Activated naive CD4-positive, alpha-beta T cell treated with anti-CD3 and anti-CD28 coated beads for 36 hours (primary cell): ENCODE measurements around the gene COG2. TPM values are rescaled to one million over a fixed set of nuclear protein-coding genes. Genes with fewer than 3 reads are reported as not detected.
"Not testable (repeated sequence)": the region's sequence is repeated elsewhere in the genome, so short reads cannot be mapped to it uniquely, and the experiment has no call there.

Source experiments
- CTCF ChIA-PET: fragments of 350-600 bp; sonication (Branson Sonifier 250); formaldehyde crosslinking; loops from one replicate; lab custom pipeline; 2021; ENCODE audit warnings: antibody characterized with exemption; lab: Charles Lee
- DNase-seq: peaks from one replicate; pipeline ENCODE4 v3.0.0-alpha.2; 2020
- H3K27ac Mint-ChIP-seq: one replicate; pipeline ENCODE4 v1.8.0; 2021; ENCODE audit warnings: mild to moderate bottlenecking, mixed read lengths
- H3K27me3 Mint-ChIP-seq: one replicate; pipeline ENCODE4 v1.8.0; 2021; ENCODE audit warnings: low read depth, mixed read lengths
- H3K36me3 Mint-ChIP-seq: one replicate; pipeline ENCODE4 v1.8.0; 2021; ENCODE audit warnings: low read depth, mixed read lengths
- H3K4me1 Mint-ChIP-seq: one replicate; pipeline ENCODE4 v1.8.0; 2021; ENCODE audit warnings: low read depth, mixed read lengths
- H3K4me3 Mint-ChIP-seq: one replicate; pipeline ENCODE4 v1.8.0; 2021; ENCODE audit warnings: mild to moderate bottlenecking, moderate library complexity, mixed read lengths
- H3K9me3 Mint-ChIP-seq: one replicate; pipeline ENCODE4 v1.8.0; 2021; ENCODE audit warnings: mixed read lengths
- intact Hi-C: fragments of 100-400 bp; cut with micrococcal nuclease; formaldehyde crosslinking; loops from one replicate; pipeline ENCODE4 v1.15.1; 2023
- total RNA-seq, 2 experiments: library from RNA; stranded (reverse); gene quantifications; one replicate each; pipeline ENCODE4 v1.2.3, GENCODE V29; 2021

The COG2 gene, protein sequence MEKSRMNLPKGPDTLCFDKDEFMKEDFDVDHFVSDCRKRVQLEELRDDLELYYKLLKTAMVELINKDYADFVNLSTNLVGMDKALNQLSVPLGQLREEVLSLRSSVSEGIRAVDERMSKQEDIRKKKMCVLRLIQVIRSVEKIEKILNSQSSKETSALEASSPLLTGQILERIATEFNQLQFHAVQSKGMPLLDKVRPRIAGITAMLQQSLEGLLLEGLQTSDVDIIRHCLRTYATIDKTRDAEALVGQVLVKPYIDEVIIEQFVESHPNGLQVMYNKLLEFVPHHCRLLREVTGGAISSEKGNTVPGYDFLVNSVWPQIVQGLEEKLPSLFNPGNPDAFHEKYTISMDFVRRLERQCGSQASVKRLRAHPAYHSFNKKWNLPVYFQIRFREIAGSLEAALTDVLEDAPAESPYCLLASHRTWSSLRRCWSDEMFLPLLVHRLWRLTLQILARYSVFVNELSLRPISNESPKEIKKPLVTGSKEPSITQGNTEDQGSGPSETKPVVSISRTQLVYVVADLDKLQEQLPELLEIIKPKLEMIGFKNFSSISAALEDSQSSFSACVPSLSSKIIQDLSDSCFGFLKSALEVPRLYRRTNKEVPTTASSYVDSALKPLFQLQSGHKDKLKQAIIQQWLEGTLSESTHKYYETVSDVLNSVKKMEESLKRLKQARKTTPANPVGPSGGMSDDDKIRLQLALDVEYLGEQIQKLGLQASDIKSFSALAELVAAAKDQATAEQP
- total RNA-seq = 10 to 100 TPM; 19.9 to 22.1 TPM

DNA sequence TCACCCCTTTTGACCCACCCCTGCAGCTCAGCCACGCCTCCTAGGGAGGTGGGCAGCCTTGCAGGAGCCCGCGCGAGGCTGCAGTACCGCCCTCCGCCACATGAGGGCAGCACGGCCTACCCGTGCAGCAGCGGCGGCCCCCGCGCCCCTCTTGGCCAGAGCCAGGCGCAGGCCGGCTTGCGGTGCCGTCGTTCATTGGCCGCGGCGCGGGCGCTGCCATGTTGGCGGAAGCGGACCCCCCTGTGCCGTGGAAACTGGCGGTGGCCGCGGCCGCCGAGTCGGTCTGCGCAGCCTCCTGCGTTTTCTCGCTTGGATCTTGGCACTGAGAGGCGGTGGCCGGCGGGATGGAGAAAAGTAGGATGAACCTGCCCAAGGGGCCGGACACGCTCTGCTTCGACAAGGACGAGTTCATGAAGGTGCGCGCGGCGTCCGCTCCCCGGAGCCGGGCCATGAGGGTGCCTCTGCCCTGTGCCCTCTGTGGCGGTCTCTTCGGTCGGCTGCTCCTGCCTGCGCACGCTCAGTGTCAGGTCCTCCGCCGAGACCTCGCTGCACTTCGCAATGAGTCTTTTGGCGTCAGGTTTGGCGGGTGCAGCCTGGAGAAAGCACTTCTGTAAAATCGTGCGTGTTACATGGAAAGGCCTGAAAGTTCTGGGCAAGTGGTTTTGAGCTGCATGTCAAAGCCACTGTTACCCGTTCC is at the start of gene COG2:
Gene COG2 (plus strand): TSS at position 219 of the 697 bp plus-strand sequence. CDS start 126 bp downstream, at position 345.
- peaks cover 5% of the 10 kb centered on the region for H3K36me3 Mint-ChIP-seq
- H3K27me3 Mint-ChIP-seq = peaks cover 11% of the 10 kb centered on the region
- no peaks in the 10 kb centered on the region for H3K9me3 Mint-ChIP-seq
- CTCF ChIA-PET = interaction anchor here (0.7 to 1.9 kb wide), 9 partner anchors 8 to 600 kb away, joined by 3 to 13 read pairs (median 4); no protein-coding TSS in a partner anchor
- intact Hi-C loops = loop anchor here (1.0 to 5.0 kb wide), 6 partner anchors 155 to 1016 kb away; partner anchors contain the start of genes ARV1, C1orf198, GNPAT and TAF5L
- DNase-seq = peak; percentile 95
- H3K27ac Mint-ChIP-seq = peak within 1 kb of the TSS; percentile 75
- H3K4me3 Mint-ChIP-seq = peak within 1 kb of the TSS; percentile 94
- peaks cover 39% of the 10 kb centered on the region for H3K4me1 Mint-ChIP-seq

DNA sequence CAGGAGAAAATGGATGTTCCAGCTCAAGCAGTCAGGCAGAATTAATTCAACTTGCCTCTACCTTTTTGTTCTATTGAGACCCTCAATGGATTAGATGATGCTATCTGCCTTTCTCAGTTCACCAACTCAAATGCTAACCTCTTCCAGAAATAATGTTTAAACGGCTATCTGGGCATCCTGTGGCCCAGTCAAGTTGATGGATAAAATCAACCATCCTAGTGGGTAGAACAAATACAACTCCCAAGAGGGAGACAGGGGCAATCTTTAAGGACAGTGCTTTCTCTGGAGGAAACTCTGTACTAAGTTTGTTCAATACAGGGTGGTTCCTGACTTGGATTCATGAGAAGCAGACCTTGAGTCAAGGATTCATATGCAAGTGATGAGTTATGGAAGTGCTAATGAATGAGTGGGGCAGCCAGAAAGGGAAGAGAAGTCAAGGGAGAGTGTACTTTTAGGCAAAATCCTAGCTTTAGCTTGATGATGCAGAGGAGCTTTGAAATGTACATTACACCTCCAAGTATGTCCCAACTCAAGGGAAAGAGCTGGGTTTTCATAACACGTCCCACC is 49.4 kb upstream of the COG2 start:
- DNase-seq = no peak
- H3K36me3 Mint-ChIP-seq = no peaks in the 10 kb centered on the region
- H3K4me1 Mint-ChIP-seq = no peaks in the 10 kb centered on the region
- peaks cover 25% of the 10 kb centered on the region for H3K27me3 Mint-ChIP-seq
- no peaks in the 10 kb centered on the region for H3K9me3 Mint-ChIP-seq
- intact Hi-C loops = no loop called here
- CTCF ChIA-PET = no interaction called here
- H3K4me3 Mint-ChIP-seq = no peak overlapping the region
- no peak overlapping the region for H3K27ac Mint-ChIP-seq

DNA sequence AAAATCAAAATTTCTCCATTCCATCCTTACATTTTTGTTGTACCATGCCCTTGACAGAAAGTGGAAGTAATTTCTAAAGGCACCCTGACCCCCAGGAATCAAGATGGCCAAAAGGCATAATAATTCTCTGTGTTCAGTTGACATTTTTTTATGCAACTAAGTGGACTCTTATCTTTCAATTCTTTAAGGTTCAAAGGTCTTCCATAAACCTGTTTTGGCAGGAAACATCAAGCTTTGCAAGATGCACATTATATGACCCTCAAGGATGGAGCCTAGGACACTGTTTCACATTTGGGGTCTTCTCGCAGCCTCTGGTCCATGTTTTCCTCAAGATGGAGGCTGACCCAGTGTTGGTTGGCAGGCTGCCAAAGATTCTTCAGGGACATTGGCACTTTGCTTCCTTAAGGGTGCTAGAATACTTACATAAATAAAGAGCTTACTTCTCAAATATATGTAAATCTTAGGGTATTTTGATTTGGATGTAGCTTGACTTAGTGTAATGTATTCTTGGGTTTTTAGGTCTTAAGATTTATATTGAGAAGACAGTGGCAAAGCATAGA is 48.0 kb upstream of the COG2 start:
- no peak for DNase-seq
- no peaks in the 10 kb centered on the region for H3K36me3 Mint-ChIP-seq
- no peak overlapping the region for H3K27ac Mint-ChIP-seq
- H3K4me3 Mint-ChIP-seq = no peak overlapping the region
- H3K4me1 Mint-ChIP-seq = no peaks in the 10 kb centered on the region
- H3K9me3 Mint-ChIP-seq = peaks cover 1% of the 10 kb centered on the region
- CTCF ChIA-PET = no interaction called here
- intact Hi-C loops = no loop called here
- peaks cover 18% of the 10 kb centered on the region for H3K27me3 Mint-ChIP-seq

DNA sequence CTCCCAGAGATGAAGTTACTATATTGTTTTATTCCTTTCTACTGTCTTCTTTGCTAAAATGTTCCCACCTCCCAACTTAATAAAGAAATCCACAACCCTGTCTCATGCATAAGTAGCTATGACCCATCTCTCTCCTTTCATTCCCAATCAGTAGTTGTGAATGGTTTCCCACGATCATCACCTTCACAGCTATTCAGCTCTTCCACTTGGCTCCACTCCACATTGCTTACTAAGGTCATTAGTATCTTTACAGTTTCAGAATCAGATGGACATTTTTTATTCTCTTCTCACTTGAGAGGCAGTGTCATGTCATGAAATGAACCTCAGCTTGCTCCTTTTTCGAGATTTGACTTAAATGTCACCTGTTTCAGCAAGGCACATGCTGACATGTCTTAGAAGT is 47.1 kb upstream of the COG2 start:
- Mint-ChIP-seq H3K4me3 (no peak overlapping the region), H3K4me1 (no peaks in the 10 kb centered on the region), H3K27me3 (peaks cover 22% of the 10 kb centered on the region), H3K9me3 (peaks cover 1% of the 10 kb centered on the region), H3K36me3 (no peaks in the 10 kb centered on the region), H3K27ac (no peak overlapping the region)
- intact Hi-C loops = no loop called here
- CTCF ChIA-PET = no interaction called here
- DNase-seq = no peak

DNA sequence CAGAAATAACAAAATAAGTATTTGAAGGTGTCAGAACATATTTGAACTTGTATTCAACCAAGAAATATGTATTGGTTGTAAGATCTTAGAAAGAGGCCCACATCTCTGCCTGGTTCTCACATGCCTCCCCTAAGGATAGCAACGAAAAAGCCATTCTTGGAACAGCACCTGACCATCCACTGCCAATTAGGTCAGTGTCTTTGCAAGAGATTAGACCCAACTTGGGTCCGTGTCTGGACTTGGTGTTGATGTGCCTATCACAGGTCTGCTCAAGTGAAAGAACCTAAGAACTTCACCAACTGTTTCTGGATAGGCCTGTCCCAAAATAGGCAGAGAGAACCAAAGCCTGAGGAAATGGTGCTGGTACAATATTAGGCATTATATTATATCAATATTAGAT is 46.0 kb upstream of the COG2 start:
- Mint-ChIP-seq H3K4me1 (no peaks in the 10 kb centered on the region), H3K27ac (no peak overlapping the region), H3K36me3 (no peaks in the 10 kb centered on the region), H3K27me3 (peaks cover 22% of the 10 kb centered on the region), H3K4me3 (no peak overlapping the region), H3K9me3 (peaks cover 1% of the 10 kb centered on the region)
- no peak for DNase-seq
- CTCF ChIA-PET = no interaction called here
- intact Hi-C loops = no loop called here

DNA sequence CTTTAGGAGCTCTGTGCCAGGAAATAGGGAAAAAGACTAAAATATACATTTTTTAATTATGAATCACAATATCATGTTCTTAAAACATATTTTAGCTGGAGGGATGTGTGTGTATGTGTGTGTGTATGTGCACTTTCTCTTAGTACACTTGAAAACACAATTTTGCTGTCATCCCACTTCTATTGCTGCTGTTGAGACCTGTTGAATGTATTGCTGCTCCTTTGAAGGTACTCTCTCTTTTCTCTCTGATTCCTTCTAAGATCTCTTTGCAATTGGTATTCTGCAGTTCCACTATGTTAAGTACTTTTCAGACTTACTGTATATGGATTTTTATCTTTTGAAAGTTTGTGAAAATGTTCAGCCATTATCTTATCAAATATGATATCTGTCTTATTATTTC is 43.5 kb upstream of the COG2 start:
- Mint-ChIP-seq H3K27ac (no peak overlapping the region), H3K36me3 (no peaks in the 10 kb centered on the region), H3K4me1 (no peaks in the 10 kb centered on the region), H3K27me3 (peaks cover 13% of the 10 kb centered on the region), H3K4me3 (no peak overlapping the region), H3K9me3 (peaks cover 1% of the 10 kb centered on the region)
- no peak for DNase-seq
- intact Hi-C loops = no loop called here
- CTCF ChIA-PET = no interaction called here

DNA sequence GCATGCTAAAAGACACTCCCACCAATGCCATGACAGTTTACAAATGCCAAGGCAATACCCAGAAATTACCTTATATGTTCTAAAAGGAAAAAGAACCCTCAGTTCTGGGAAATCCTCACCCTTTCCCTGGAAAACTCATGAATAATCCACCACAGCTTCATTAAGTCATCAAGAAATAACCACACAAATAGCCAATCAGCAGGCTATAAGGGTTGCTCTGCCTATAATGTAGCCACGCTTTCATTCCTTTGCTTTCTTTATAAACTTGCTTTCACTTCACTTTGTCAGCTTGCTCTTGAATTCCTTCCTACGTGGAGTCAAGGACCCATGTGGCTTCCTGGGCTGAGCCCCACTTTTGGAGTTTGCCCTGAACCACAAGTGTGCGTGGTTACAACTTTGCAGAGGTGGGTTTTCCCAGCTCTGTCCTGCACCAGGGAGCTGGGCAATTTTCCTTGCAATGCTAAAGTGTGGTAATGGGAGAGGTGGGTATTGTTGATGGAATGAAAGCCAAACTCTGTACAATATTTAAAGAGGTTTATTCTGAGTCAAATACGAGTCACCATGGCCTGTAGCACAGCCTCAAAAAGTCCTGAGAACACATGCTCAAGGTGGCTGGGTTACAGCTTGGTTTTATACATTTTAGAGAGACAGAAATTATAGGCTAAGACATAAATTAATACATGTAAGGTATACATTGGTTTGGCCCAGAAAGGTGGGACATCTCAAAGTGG is 42.2 kb upstream of the COG2 start:
- intact Hi-C loops = no loop called here
- peaks cover 1% of the 10 kb centered on the region for H3K9me3 Mint-ChIP-seq
- no peak overlapping the region for H3K4me3 Mint-ChIP-seq
- H3K4me1 Mint-ChIP-seq = no peaks in the 10 kb centered on the region
- H3K36me3 Mint-ChIP-seq = no peaks in the 10 kb centered on the region
- peaks cover 13% of the 10 kb centered on the region for H3K27me3 Mint-ChIP-seq
- CTCF ChIA-PET = no interaction called here
- H3K27ac Mint-ChIP-seq = no peak overlapping the region
- DNase-seq = no peak

DNA sequence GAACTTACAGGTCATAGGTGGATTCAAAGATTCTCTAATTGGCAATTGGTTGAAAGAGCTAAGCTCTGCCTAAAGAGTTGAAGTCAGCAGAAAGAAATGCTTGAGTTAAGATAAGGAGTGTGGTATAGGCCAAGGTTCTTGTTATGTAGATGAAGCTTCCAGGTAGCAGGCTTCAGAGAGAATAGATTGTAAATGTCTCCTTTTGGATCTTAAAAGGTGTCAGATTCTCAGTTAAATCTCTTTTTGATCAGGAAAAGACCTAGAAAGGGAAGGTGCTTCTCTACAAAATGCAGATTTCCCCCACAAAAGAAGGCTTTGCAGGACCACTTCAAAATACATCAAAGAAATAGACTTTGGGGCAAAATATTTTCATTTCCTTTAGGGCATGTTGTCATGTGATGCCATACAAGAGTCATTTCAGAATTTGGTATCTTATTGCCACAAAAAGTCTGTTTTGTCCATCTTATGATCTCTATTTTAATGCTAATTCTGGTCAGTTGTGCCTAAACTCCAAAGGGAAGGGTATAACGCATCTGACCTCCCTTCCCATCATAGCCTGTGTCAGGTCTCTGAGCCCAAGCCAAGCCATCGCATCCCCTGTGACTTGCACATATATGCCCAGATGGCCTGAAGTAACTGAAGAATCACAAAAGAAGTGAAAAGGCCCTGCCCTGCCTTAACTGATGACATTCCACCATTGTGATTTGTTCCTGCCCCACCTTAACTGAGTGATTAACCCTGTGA is 41.5 kb upstream of the COG2 start:
- H3K9me3 Mint-ChIP-seq, CTCF ChIA-PET, H3K4me1 Mint-ChIP-seq: not testable (repeated sequence)

DNA sequence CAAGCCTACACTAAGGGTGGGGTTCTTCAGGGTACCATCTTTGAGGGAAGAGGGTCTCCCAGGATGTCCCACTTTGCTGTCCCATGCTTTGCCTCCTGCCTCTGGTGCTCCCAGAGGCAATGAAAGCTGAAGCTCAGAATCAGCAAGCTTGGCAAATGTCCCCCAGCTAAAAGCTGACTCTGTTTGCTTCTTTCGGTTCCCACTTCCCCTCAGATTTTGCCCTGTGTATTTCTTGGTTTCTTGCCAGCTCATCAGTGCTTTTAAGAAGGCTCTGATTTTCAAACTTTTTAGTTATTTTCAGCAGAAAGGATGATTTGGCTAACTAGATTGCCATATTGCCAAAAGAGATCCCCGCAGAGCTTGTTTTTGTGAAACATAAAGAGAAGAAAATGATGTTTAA is 33.1 kb upstream of the COG2 start:
- CTCF ChIA-PET = no interaction called here
- Mint-ChIP-seq H3K27me3 (peaks cover 4% of the 10 kb centered on the region), H3K9me3 (no peaks in the 10 kb centered on the region), H3K27ac (no peak overlapping the region), H3K4me1 (no peaks in the 10 kb centered on the region), H3K36me3 (no peaks in the 10 kb centered on the region), H3K4me3 (no peak overlapping the region)
- intact Hi-C loops = no loop called here
- DNase-seq = no peak

More for the DNA sequence above, 41.5 kb upstream of the COG2 start:
- H3K4me3 Mint-ChIP-seq, H3K27me3 Mint-ChIP-seq, H3K27ac Mint-ChIP-seq, H3K36me3 Mint-ChIP-seq, intact Hi-C loops, DNase-seq: not testable (repeated sequence)

DNA sequence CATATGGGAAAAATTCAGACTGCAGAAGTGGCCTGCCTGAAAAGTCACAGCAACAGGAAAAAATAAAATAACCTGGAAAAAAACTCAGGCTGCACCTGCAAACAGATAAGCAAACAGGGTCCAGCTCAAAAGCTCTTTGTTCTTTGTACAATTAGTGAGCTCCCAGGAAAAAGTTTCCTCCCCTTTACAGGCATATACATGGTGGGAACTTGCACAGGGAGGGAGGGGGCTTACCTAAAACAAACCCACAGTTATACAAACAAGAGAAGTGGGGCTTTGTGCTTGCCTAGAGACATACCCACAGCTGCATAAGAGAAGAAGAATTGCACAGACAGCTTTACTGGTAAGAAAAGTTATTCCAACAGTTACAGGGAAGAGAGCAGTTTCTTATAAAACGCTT is 31.7 kb upstream of the COG2 start:
- Mint-ChIP-seq H3K27ac (no peak overlapping the region), H3K9me3 (no peaks in the 10 kb centered on the region), H3K4me3 (no peak overlapping the region), H3K27me3 (peaks cover 5% of the 10 kb centered on the region), H3K36me3 (no peaks in the 10 kb centered on the region), H3K4me1 (no peaks in the 10 kb centered on the region)
- intact Hi-C loops = no loop called here
- CTCF ChIA-PET = no interaction called here
- no peak for DNase-seq
